ENCODE data around the gene PALM3.

- TF ChIP-seq POLR2AphosphoS5 (IDR thresholded peaks at IDR 0.05; ENCODE audit: borderline replicate concordance, low read depth, low read length) (no peak), EZH2 (IDR thresholded peaks at IDR 0.05) (no peak), FOXP2 (optimal IDR thresholded peaks at IDR 0.05; ENCODE audit: control extremely low read depth, extremely low read length, insufficient read depth) (no peak)
Measured at GRCh38 chr19:14048443-14049153, 13.3 kb downstream of the PALM3 start.
